Endothelial cell of umbilical vein (primary cell): Measurements from ENCODE around the gene TRRAP. TPM values are rescaled to one million over a fixed set of nuclear protein-coding genes. Genes with fewer than 3 reads are reported as not detected.

ENCODE experiments used
- BruUV-seq: library from RNA; stranded (reverse); fragments of 400-500 nt; replicated peaks from 2 replicates; lab custom pipeline; 2021; lab: Mats Ljungman, UMichigan
- CTCF ChIA-PET: fragments of 300-600, 350-600 bp; sonication (Branson Sonifier 250); formaldehyde crosslinking; loops from one replicate; lab custom pipeline; 2021; ENCODE audit warnings: antibody characterized with exemption, inconsistent platforms; lab: Charles Lee
- POLR2A ChIA-PET: fragments of 300-600, 350-600 bp; sonication (Branson Sonifier 250); formaldehyde crosslinking; loops from one replicate; lab custom pipeline; 2021; ENCODE audit warnings: antibody characterized with exemption, inconsistent platforms; lab: Charles Lee
- DNase-seq: peaks from one replicate; pipeline ENCODE4 v3.0.0-alpha.2; 2011; ENCODE audit warnings: low read depth, low spot score
- FAIRE-seq: peaks from 2 replicates; lab custom pipeline; 2011; peaks lifted over from hg19 to GRCh38; lab: Jason Lieb, UNC
- H2AFZ ChIP-seq: 2 replicates; pipeline ENCODE4 v1.6.0; 2012; ENCODE audit warnings: low read depth, low read length, control low read depth, inconsistent platforms
- H3K27ac ChIP-seq: 2 replicates; pipeline ENCODE4 v1.5.1; 2011; ENCODE audit warnings: low read depth, mild to moderate bottlenecking, control low read depth, low read length, moderate library complexity; ENCODE audit not compliant: insufficient read depth
- H3K27me3 ChIP-seq, 2 experiments: 2 replicates each; pipeline versions ENCODE4 v1.6.0 to v1.6.1; 2011; ENCODE audit warnings: low read length in 2 of 2, mixed read lengths in 1 of 2; ENCODE audit not compliant: control insufficient read depth in 2 of 2, insufficient read depth in 2 of 2
- H3K36me3 ChIP-seq, 2 experiments: 2 replicates in 1 of 2; 3 replicates in 1 of 2; pipeline ENCODE4 v1.5.1; 2011; ENCODE audit warnings: low read length in 2 of 2, mild to moderate bottlenecking in 1 of 2, moderate library complexity in 1 of 2; ENCODE audit not compliant: control insufficient read depth in 2 of 2, insufficient read depth in 2 of 2; ENCODE audit errors: extremely low read depth in 1 of 2
- H3K4me1 ChIP-seq: 3 replicates; pipeline ENCODE4 v1.5.1; 2011; ENCODE audit warnings: mild to moderate bottlenecking, low read length; ENCODE audit not compliant: control insufficient read depth, insufficient read depth; ENCODE audit errors: extremely low read depth
- H3K4me2 ChIP-seq: 2 replicates; pipeline ENCODE4 v1.6.1; 2011; ENCODE audit warnings: low read length, control low read depth, mixed read lengths; ENCODE audit not compliant: insufficient read depth
- H3K4me3 ChIP-seq, 3 experiments: fragments of 200-600 bp in 1 of 3; sonication (generic), shearing (Covaris generic) in 1 of 3; replicated peaks in 1 of 3; 2 replicates each; pipeline ENCODE4 v1.5.1; 2011 to 2016; ENCODE audit warnings: control low read depth in 3 of 3, low read length in 3 of 3, mild to moderate bottlenecking in 2 of 3, inconsistent platforms in 1 of 3, low read depth in 1 of 3, moderate library complexity in 1 of 3; ENCODE audit not compliant: insufficient read depth in 1 of 3
- H3K79me2 ChIP-seq: 2 replicates; pipeline ENCODE4 v1.6.0; 2012; ENCODE audit warnings: low read length, inconsistent platforms; ENCODE audit not compliant: control insufficient read depth, insufficient read depth
- H3K9ac ChIP-seq: replicated peaks from 2 replicates; pipeline ENCODE3; 2011; ENCODE audit warnings: low read length, control low read depth; ENCODE audit not compliant: insufficient read depth; ENCODE audit errors: extremely low read depth
- H3K9me1 ChIP-seq: replicated peaks from 3 replicates; pipeline ENCODE4 v1.6.0; 2011; ENCODE audit warnings: mild to moderate bottlenecking, low read length; ENCODE audit not compliant: control insufficient read depth, insufficient read depth; ENCODE audit errors: extremely low read depth
- H3K9me3 ChIP-seq: replicated peaks from 2 replicates; pipeline ENCODE4 v1.5.1; 2012; ENCODE audit warnings: low read length, inconsistent platforms; ENCODE audit not compliant: control insufficient read depth, insufficient read depth
- H4K20me1 ChIP-seq: replicated peaks from 2 replicates; pipeline ENCODE3; 2011; ENCODE audit warnings: mild to moderate bottlenecking, low read length; ENCODE audit not compliant: control insufficient read depth, insufficient read depth; ENCODE audit errors: extremely low read depth
- EZH2 ChIP-seq: IDR thresholded peaks from 2 replicates; pipeline ENCODE4 v1.6.1; 2012; ENCODE audit warnings: borderline replicate concordance, low read depth, mild to moderate bottlenecking, moderate library complexity, low read length, inconsistent platforms; ENCODE audit not compliant: severe bottlenecking
- FOS ChIP-seq: IDR thresholded peaks from 2 replicates; pipeline ENCODE4 v1.6.1; 2011; ENCODE audit warnings: mild to moderate bottlenecking, low read length, moderate library complexity, borderline replicate concordance; ENCODE audit not compliant: insufficient read depth
- GATA2 ChIP-seq: IDR thresholded peaks from 2 replicates; pipeline ENCODE4 v1.7.0; 2011; ENCODE audit warnings: low read depth, mild to moderate bottlenecking, moderate library complexity, mixed read lengths, low read length; ENCODE audit not compliant: insufficient read length, insufficient read depth
- JUN ChIP-seq: IDR thresholded peaks from 2 replicates; pipeline ENCODE4 v1.6.1; 2011; ENCODE audit warnings: borderline replicate concordance, low read depth; ENCODE audit not compliant: insufficient read length, insufficient read depth
- MYC ChIP-seq: IDR thresholded peaks from one replicate; pipeline ENCODE4 v1.6.1; 2011; ENCODE audit warnings: mild to moderate bottlenecking, low read depth, low read length
- POLR2A ChIP-seq: IDR thresholded peaks from 2 replicates; pipeline ENCODE4 v1.6.1; 2012; ENCODE audit warnings: low read depth, mild to moderate bottlenecking, control low read depth, low read length
- POLR2AphosphoS5 ChIP-seq: IDR thresholded peaks from 2 replicates; pipeline ENCODE4 v1.6.1; 2012; ENCODE audit warnings: low read depth, mild to moderate bottlenecking, control low read depth, low read length, moderate library complexity; ENCODE audit not compliant: insufficient read depth
- dilution Hi-C: fragments of 300-500 bp; cut with MboI; formaldehyde crosslinking; loops from one replicate; pipeline ENCODE4 v1.15.0; 2019; ENCODE audit warnings: low sequenced_read_pairs; ENCODE audit not compliant: extremely low pct_ligation_motif_present
- intact Hi-C: fragments of 100-400 bp; cut with micrococcal nuclease; formaldehyde crosslinking; loops from one replicate; pipeline ENCODE4 v1.10.0; 2022
- polyA plus RNA-seq, 4 experiments: library from polyadenylated mRNA; depleted of rRNA in 3 of 4; stranded (reverse) in 3 of 4; unstranded in 1 of 4; fragments of >200 nt; gene quantifications; 2 replicates each; pipeline versions ENCODE4 v1.2.1 to v1.2.3, GENCODE V29; 2011 to 2012; ENCODE audit warnings: missing spikeins in 1 of 4
- total RNA-seq: library from RNA; stranded (reverse); gene quantifications from 2 replicates; pipeline ENCODE4 v1.2.3, GENCODE V29; 2021
- TF ChIP-seq, protein P1 (sequence below): IDR thresholded peaks from 2 replicates; pipeline ENCODE4 v1.6.1; 2011; ENCODE audit not compliant: insufficient read depth, insufficient read length
- TF ChIP-seq, protein P2 (sequence below), 2 donors: IDR thresholded peaks; 1 replicate in 1 of 2; 2 replicates in 1 of 2; pipeline ENCODE4 v1.5.1; 2011; ENCODE audit warnings: low read length in 2 of 2, mild to moderate bottlenecking in 2 of 2, moderate library complexity in 2 of 2, control low read depth in 1 of 2, inconsistent platforms in 1 of 2, low read depth in 1 of 2; ENCODE audit not compliant: insufficient read depth in 1 of 2; ENCODE audit errors: extremely low read depth in 1 of 2

TRRAP gene
- total and polyA plus RNA-seq, 2 donors (not counting 3 experiments of a cell fraction or from before 2014, with no cell fraction given): 21.8 to 45.8 TPM

DNA sequence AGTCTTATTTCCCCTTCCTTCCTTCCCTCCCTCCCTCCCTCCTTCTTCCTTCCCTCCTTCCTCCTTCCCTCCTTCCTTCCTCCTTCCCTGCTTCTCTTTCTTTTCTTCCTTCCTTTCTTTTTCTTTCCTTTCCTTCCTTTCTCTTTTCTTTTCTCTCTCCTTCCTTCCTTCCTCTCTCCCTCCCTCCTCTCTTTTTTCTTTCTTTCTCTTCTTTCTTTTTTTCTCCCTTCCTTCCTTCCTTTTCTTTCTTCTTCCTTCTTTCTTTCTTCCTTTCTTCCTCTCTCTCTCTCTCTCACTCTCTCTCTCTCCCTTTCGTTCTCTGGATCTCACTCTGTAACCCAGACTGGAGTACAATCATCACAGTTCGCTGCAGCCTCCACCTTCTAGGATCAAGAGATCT lies 14.7 kb upstream of the TRRAP start:
- dilution Hi-C loops: no loop called here
- H3K79me2 ChIP-seq: no peaks in the 10 kb centered on the region
- FAIRE-seq: no peak
- H3K9me3 ChIP-seq: no peaks in the 10 kb centered on the region
- H3K4me2 ChIP-seq: no peak overlapping the region
- no peaks in the 10 kb centered on the region for H3K9me1 ChIP-seq
- H3K4me1 ChIP-seq: no peaks in the 10 kb centered on the region
- POLR2A ChIA-PET: no interaction called here
- H3K27ac ChIP-seq: no peak overlapping the region
- no TSS peak for BruUV-seq
- no peak overlapping the region for H3K9ac ChIP-seq
- no peak overlapping the region for H2AFZ ChIP-seq
- H4K20me1 ChIP-seq: no peaks in the 10 kb centered on the region
- intact Hi-C loops: no loop called here
- no peak for DNase-seq
- H3K36me3 ChIP-seq: no peaks in the 10 kb centered on the region
- H3K27me3 ChIP-seq: peaks cover 6 to 8% of the 10 kb centered on the region in 2 experiments
- no peak for TF ChIP-seq JUN
- no peak for TF ChIP-seq MYC
- no peak for TF ChIP-seq EZH2
- TF ChIP-seq, protein P1, sequence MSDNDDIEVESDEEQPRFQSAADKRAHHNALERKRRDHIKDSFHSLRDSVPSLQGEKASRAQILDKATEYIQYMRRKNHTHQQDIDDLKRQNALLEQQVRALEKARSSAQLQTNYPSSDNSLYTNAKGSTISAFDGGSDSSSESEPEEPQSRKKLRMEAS: no peak
- no peak for TF ChIP-seq FOS
- no peak overlapping the region for H3K4me3 ChIP-seq
- CTCF ChIA-PET: interaction anchor here (0.9 kb wide), 1 partner anchor 9 kb away, joined by 3 read pairs; no protein-coding TSS in a partner anchor

DNA sequence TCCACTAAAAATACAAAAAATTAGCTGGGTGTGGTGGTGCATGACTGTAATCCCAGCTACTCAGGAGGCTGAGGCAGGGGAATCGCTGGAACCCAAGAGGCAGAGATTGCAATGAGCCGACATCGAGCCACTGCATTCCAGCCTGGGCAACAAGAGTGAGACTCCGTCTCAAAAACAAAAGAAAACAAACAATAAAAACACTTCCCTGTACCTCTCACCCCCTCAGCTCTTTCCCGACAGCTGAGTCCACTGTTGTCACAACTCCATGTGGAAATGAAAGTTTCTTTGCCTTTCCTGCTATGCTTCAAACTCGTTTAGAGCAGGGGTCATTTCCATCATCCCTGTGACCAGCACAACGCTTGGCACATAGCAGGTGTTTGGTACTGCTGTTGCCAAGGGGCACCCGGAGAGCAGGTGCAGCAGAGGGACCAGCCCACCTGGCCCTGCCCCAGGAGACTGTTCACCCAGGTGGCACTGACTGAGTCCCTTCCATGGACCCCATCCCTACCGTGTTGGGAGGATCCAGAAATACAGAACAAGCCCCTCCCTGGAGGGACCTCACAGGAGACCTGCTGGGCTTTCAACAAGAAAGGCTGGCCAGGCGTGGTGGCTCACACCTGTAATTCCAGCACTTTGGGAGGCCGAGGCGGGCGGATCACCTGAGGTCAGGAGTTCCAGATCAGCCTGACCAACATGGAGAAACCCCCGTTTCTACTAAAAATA lies 13.4 kb upstream of the TRRAP start:
- no peaks in the 10 kb centered on the region for H3K79me2 ChIP-seq
- no peak overlapping the region for H3K9ac ChIP-seq
- no peaks in the 10 kb centered on the region for H3K9me3 ChIP-seq
- CTCF ChIA-PET: interaction anchor here (1.0 kb wide), 1 partner anchor 23 kb away, joined by 4 read pairs; no protein-coding TSS in a partner anchor
- no peaks in the 10 kb centered on the region for H3K9me1 ChIP-seq
- H3K4me2 ChIP-seq: no peak overlapping the region
- FAIRE-seq (no peak), DNase-seq (no peak)
- H3K27me3 ChIP-seq: peaks cover 15 to 19% of the 10 kb centered on the region in 2 experiments
- no peak overlapping the region for H3K27ac ChIP-seq
- H3K4me3 ChIP-seq: no peak overlapping the region
- no peaks in the 10 kb centered on the region for H4K20me1 ChIP-seq
- H2AFZ ChIP-seq: no peak overlapping the region
- intact Hi-C loops (no loop called here), dilution Hi-C loops (no loop called here)
- POLR2A ChIA-PET: no interaction called here
- no TSS peak for BruUV-seq
- no peaks in the 10 kb centered on the region for H3K36me3 ChIP-seq
- no peaks in the 10 kb centered on the region for H3K4me1 ChIP-seq
- TF ChIP-seq POLR2A (no peak), MYC (no peak), JUN (no peak), POLR2AphosphoS5 (no peak), FOS (no peak), GATA2 (no peak), EZH2 (no peak)
- TF ChIP-seq, protein P1: no peak
- TF ChIP-seq, protein P2, sequence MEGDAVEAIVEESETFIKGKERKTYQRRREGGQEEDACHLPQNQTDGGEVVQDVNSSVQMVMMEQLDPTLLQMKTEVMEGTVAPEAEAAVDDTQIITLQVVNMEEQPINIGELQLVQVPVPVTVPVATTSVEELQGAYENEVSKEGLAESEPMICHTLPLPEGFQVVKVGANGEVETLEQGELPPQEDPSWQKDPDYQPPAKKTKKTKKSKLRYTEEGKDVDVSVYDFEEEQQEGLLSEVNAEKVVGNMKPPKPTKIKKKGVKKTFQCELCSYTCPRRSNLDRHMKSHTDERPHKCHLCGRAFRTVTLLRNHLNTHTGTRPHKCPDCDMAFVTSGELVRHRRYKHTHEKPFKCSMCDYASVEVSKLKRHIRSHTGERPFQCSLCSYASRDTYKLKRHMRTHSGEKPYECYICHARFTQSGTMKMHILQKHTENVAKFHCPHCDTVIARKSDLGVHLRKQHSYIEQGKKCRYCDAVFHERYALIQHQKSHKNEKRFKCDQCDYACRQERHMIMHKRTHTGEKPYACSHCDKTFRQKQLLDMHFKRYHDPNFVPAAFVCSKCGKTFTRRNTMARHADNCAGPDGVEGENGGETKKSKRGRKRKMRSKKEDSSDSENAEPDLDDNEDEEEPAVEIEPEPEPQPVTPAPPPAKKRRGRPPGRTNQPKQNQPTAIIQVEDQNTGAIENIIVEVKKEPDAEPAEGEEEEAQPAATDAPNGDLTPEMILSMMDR (IDR thresholded peaks at IDR 0.05; ENCODE audit: extremely low read depth in 1 of 2, insufficient read depth in 1 of 2, low read depth in 1 of 2, low read length in 2 of 2): no peak
